Measurements from ENCODE around the gene YIPF4. TPM values are rescaled to one million over a fixed set of nuclear protein-coding genes. Genes with fewer than 3 reads are reported as not detected.
A peak's percentile ranks its signal among the peaks of the same experiment; 100 is the strongest.

YIPF4 gene
- total RNA-seq, 2 donors from 2014 or later = 24.9 to 25.8 TPM

- Mint-ChIP-seq H3K27me3 (ENCODE audit: insufficient read depth) (no peaks in the 10 kb centered on the region), H3K27ac (no peak overlapping the region), H3K4me3 (no peak overlapping the region), H3K9me3 (no peaks in the 10 kb centered on the region), H3K4me1 (no peaks in the 10 kb centered on the region), H3K36me3 (ENCODE audit: low read depth) (no peaks in the 10 kb centered on the region)
- DNase-seq = no peak
- Histone ChIP-seq H3K27ac (ENCODE audit: low read depth, low read length) (no peak overlapping the region), H3K36me3 (ENCODE audit: control insufficient read depth, insufficient read depth, low read length) (no peaks in the 10 kb centered on the region), H3K9ac (ENCODE audit: extremely low read depth, low read length, poor library complexity, severe bottlenecking) (no peak overlapping the region), H3K4me3 (ENCODE audit: low read length) (no peak overlapping the region), H3K27me3 (ENCODE audit: control insufficient read depth, insufficient read depth, low read length, poor library complexity, severe bottlenecking) (no peaks in the 10 kb centered on the region), H3K4me1 (ENCODE audit: control insufficient read depth, insufficient read depth, low read length) (no peaks in the 10 kb centered on the region), H3K9me3 (ENCODE audit: control insufficient read depth, low read length) (no peaks in the 10 kb centered on the region)
- TF ChIP-seq CTCF (conservative IDR thresholded peaks at IDR 0.05) = no peak
- WGBS, 2 experiments (ENCODE audit: insufficient coverage in 1 of 2, insufficient read length in 1 of 2) = 83 to 87% methylated on average over 9 to 11 of the region's 13 CpGs
Measured at GRCh38 chr2:32258242-32258641, 19.5 kb upstream of the YIPF4 start.

DNA sequence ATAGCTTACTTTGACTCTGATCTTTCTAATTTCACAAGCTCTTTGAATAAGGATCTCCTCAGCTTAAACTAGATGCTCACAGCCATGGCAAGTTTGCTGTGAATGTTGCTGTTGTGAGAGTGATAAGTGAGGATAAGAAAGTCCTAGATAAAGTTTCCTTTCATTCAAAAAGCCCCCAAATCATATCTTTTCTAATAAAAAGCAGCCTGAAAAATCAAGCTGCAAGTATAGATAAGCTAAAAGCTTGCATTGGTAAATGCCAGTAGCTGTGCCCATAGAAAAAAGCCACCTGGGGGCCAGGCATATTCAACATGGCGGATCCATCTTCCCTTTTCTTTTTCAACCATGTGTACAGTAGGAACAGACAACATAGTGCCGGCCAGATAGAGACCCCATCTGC, 17.3 kb upstream of the YIPF4 start:
- no peaks in the 10 kb centered on the region for H3K36me3 Mint-ChIP-seq (ENCODE audit: low read depth)
- WGBS, 2 experiments (ENCODE audit: insufficient coverage in 1 of 2, insufficient read length in 1 of 2) = 86 to 89% methylated on average over 1 to 2 of the region's 2 CpGs
- no peaks in the 10 kb centered on the region for H3K4me1 Mint-ChIP-seq
- Histone ChIP-seq H3K9me3 (ENCODE audit: control insufficient read depth, low read length) (no peaks in the 10 kb centered on the region), H3K4me1 (ENCODE audit: control insufficient read depth, insufficient read depth, low read length) (no peaks in the 10 kb centered on the region), H3K27me3 (ENCODE audit: control insufficient read depth, insufficient read depth, low read length, poor library complexity, severe bottlenecking) (no peaks in the 10 kb centered on the region), H3K4me3 (ENCODE audit: low read length) (no peak overlapping the region), H3K36me3 (ENCODE audit: control insufficient read depth, insufficient read depth, low read length) (no peaks in the 10 kb centered on the region), H3K27ac (ENCODE audit: low read depth, low read length) (no peak overlapping the region), H3K9ac (ENCODE audit: extremely low read depth, low read length, poor library complexity, severe bottlenecking) (no peak overlapping the region)
- no peaks in the 10 kb centered on the region for H3K9me3 Mint-ChIP-seq
- no peak overlapping the region for H3K27ac Mint-ChIP-seq
- H3K4me3 Mint-ChIP-seq = no peak overlapping the region
- TF ChIP-seq CTCF (conservative IDR thresholded peaks at IDR 0.05) = no peak
- H3K27me3 Mint-ChIP-seq (ENCODE audit: insufficient read depth) = no peaks in the 10 kb centered on the region
- peak; percentile 1 for DNase-seq

- Mint-ChIP-seq H3K4me1 (no peaks in the 10 kb centered on the region), H3K4me3 (no peak overlapping the region), H3K27ac (no peak overlapping the region), H3K9me3 (no peaks in the 10 kb centered on the region), H3K27me3 (ENCODE audit: insufficient read depth) (no peaks in the 10 kb centered on the region), H3K36me3 (ENCODE audit: low read depth) (no peaks in the 10 kb centered on the region)
- Histone ChIP-seq H3K4me3 (ENCODE audit: low read length) (no peak overlapping the region), H3K27ac (ENCODE audit: low read depth, low read length) (no peak overlapping the region), H3K9ac (ENCODE audit: extremely low read depth, low read length, poor library complexity, severe bottlenecking) (no peak overlapping the region), H3K27me3 (ENCODE audit: control insufficient read depth, insufficient read depth, low read length, poor library complexity, severe bottlenecking) (peaks cover 7% of the 10 kb centered on the region), H3K4me1 (ENCODE audit: control insufficient read depth, insufficient read depth, low read length) (no peaks in the 10 kb centered on the region), H3K9me3 (ENCODE audit: control insufficient read depth, low read length) (no peaks in the 10 kb centered on the region), H3K36me3 (ENCODE audit: control insufficient read depth, insufficient read depth, low read length) (no peaks in the 10 kb centered on the region)
- 97 to 100% methylated on average over 2 to 3 of the region's 3 CpGs for WGBS, 2 experiments (ENCODE audit: insufficient coverage in 1 of 2, insufficient read length in 1 of 2)
- TF ChIP-seq CTCF (conservative IDR thresholded peaks at IDR 0.05) = no peak
- DNase-seq = no peak
Measured at GRCh38 chr2:32262105-32262504, 15.6 kb upstream of the YIPF4 start.
